ENCODE data around the gene TMC1.

Gene TMC1

DNA sequence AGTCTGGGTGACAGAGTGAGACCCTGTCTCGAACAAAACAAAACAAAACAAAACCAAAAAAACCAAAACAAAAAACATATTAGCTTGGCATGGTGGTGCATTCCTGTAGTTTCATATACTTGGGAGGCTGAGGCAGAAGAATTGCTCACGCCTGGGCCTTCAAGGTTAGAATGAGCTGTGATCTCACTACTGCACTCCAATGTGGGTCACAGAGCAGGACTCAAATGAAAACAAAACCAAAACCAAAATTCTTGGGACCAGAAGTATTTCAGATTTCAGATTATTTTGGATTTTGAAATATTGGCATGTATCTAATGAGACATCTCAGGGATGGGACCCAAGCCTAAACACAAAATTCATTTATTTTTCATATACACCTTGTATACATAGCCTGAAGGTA lies 80.2 kb downstream of the TMC1 start:
- Histone ChIP-seq H3K27me3 (ENCODE audit: control insufficient read depth, insufficient read depth, low read length) (no peaks in the 10 kb centered on the region), H3K4me1 (ENCODE audit: control insufficient read depth, insufficient read depth, low read length) (no peaks in the 10 kb centered on the region), H3K9ac (ENCODE audit: low read length) (no peak overlapping the region), H3K4me3 (ENCODE audit: low read length) (no peak overlapping the region), H3K36me3 (ENCODE audit: control insufficient read depth, insufficient read depth, low read length) (no peaks in the 10 kb centered on the region), H3K27ac (ENCODE audit: low read depth, low read length) (no peak overlapping the region)

DNA sequence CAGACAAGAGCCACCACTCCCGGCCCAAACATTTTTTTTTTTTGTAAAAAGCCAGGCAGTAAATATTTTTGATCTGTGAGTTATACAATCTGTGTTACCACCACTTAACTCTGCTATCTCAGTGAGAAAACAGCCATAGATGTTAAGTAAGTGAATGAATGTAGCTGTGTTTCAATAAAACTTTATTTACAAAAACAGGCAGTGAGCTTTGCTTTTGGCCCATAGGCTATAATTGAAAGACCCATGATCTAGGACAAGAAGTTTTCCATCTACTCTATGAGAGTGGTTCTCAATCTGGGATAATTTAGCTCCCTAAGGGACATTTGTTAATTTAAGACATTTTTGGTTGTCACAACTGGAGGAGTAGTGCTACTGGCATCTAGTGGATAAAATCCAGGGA lies 91.0 kb downstream of the TMC1 start:
- Histone ChIP-seq H3K27me3 (ENCODE audit: control insufficient read depth, insufficient read depth, low read length) (no peaks in the 10 kb centered on the region), H3K27ac (ENCODE audit: low read depth, low read length) (no peak overlapping the region), H3K9ac (ENCODE audit: low read length) (no peak overlapping the region), H3K4me3 (ENCODE audit: low read length) (no peak overlapping the region), H3K36me3 (ENCODE audit: control insufficient read depth, insufficient read depth, low read length) (no peaks in the 10 kb centered on the region), H3K4me1 (ENCODE audit: control insufficient read depth, insufficient read depth, low read length) (no peaks in the 10 kb centered on the region)

DNA sequence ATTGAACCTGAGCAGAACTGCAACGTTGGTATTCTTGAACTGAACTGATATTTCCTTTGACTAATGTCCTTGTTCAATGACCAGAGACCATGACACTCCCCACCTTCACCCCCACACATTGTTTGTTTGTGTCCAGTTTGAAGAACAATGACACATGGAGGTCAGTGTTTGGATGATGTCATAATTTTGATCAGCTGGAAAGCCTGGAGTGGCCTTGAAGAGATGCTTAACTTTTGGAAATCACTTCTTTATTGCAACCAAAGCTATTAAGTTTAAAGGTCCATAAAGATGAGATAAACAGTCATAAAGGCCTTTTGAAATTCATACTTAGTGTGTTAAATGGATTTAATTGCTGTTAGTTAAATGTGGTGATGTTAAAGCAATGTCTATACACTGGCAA lies 92.7 kb downstream of the TMC1 start:
- Histone ChIP-seq H3K4me1 (ENCODE audit: control insufficient read depth, insufficient read depth, low read length) (no peaks in the 10 kb centered on the region), H3K36me3 (ENCODE audit: control insufficient read depth, insufficient read depth, low read length) (no peaks in the 10 kb centered on the region), H3K27ac (ENCODE audit: low read depth, low read length) (no peak overlapping the region), H3K4me3 (ENCODE audit: low read length) (no peak overlapping the region), H3K27me3 (ENCODE audit: control insufficient read depth, insufficient read depth, low read length) (no peaks in the 10 kb centered on the region), H3K9ac (ENCODE audit: low read length) (no peak overlapping the region)

DNA sequence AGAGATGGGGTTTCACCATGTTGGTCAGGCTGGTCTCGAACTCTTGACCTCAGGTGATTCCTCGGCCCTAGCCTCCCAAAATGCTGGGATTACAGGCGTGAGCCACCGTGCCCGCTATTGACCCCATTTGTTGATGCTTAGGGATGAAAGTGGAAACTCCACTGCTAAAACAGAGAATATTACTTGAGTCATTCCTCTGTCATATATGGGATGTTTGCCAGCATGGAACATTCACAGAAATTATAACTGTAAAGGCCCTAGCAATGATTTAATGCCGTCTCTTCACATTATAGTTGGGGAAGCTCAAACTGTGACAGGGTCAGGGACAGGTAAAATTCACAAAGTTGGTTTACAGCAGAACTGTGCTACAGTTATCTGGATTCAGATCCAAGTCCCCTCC lies 94.5 kb downstream of the TMC1 start:
- Histone ChIP-seq H3K9ac (ENCODE audit: low read length) (no peak overlapping the region), H3K36me3 (ENCODE audit: control insufficient read depth, insufficient read depth, low read length) (no peaks in the 10 kb centered on the region), H3K27me3 (ENCODE audit: control insufficient read depth, insufficient read depth, low read length) (no peaks in the 10 kb centered on the region), H3K4me1 (ENCODE audit: control insufficient read depth, insufficient read depth, low read length) (no peaks in the 10 kb centered on the region), H3K27ac (ENCODE audit: low read depth, low read length) (no peak overlapping the region), H3K4me3 (ENCODE audit: low read length) (no peak overlapping the region)

DNA sequence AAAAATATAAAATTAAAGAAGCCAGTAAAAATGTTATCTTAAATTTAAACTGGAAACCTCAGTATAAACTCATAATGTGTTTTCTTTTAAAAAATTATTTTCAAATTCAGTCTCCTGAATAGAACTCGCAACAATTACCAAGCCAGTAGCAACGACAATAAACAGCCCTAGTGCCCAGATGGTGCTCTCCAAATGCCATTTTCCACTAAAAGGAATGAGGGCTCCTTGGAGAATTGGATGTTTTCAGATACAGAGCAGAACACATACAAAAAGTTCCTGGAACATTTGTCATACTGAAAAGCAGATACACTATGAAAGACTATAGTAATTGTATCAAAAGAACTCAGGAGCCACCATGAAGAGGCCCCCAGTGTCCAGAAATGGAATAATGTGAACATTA lies 97.4 kb downstream of the TMC1 start:
- H3K9ac ChIP-seq (ENCODE audit: low read length): no peak overlapping the region
- no peak overlapping the region for H3K4me3 ChIP-seq (ENCODE audit: low read length)
- no peaks in the 10 kb centered on the region for H3K36me3 ChIP-seq (ENCODE audit: control insufficient read depth, insufficient read depth, low read length)
- no peaks in the 10 kb centered on the region for H3K4me1 ChIP-seq (ENCODE audit: control insufficient read depth, insufficient read depth, low read length)
- H3K27me3 ChIP-seq (ENCODE audit: control insufficient read depth, insufficient read depth, low read length): no peaks in the 10 kb centered on the region
- H3K27ac ChIP-seq (ENCODE audit: low read depth, low read length): no peak overlapping the region

DNA sequence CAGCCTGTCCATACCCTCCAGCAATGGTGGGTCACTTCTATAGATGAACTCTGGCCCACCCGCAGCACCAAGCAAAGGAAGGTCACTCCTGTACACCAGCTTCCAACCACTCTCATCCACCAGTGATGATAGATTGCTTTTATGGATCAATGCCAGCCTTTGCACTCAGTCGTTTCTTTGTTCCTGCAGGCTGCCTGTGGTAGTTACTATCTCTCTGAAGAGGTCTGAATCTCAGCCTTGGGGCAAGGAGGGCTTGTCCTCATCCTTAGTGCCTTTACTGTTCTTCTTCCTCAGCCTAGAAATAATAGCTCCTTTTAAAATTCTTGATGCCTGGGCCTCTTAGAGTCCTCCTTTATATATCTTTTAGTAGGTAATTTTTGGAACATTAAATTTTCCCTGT lies 100.8 kb downstream of the TMC1 start:
- H3K27me3 ChIP-seq (ENCODE audit: control insufficient read depth, insufficient read depth, low read length): no peaks in the 10 kb centered on the region
- H3K36me3 ChIP-seq (ENCODE audit: control insufficient read depth, insufficient read depth, low read length): no peaks in the 10 kb centered on the region
- H3K9ac ChIP-seq (ENCODE audit: low read length): no peak overlapping the region
- H3K4me1 ChIP-seq (ENCODE audit: control insufficient read depth, insufficient read depth, low read length): no peaks in the 10 kb centered on the region
- no peak overlapping the region for H3K27ac ChIP-seq (ENCODE audit: low read depth, low read length)
- no peak overlapping the region for H3K4me3 ChIP-seq (ENCODE audit: low read length)

DNA sequence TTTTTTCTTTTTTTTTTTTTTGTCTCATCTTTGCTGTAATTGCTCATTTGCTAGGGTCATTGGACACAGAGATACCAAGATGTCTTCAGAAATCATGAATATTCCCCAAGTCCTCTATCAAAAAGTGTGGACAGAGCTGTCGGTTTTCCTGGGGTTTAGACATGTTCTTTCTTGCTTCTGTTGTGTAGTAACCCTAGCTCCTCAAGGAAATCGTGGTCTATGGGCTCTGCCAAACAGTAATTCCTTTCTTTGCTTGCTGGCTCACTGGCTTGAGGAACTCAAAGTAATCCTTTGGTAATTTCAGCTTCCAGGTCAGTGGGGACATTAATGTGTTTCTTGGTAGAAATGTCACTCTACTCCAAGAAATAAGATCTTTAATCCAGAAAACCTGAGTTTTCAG lies 101.7 kb downstream of the TMC1 start:
- no peak overlapping the region for H3K9ac ChIP-seq (ENCODE audit: low read length)
- no peaks in the 10 kb centered on the region for H3K27me3 ChIP-seq (ENCODE audit: control insufficient read depth, insufficient read depth, low read length)
- H3K4me1 ChIP-seq (ENCODE audit: control insufficient read depth, insufficient read depth, low read length): no peaks in the 10 kb centered on the region
- no peaks in the 10 kb centered on the region for H3K36me3 ChIP-seq (ENCODE audit: control insufficient read depth, insufficient read depth, low read length)
- no peak overlapping the region for H3K27ac ChIP-seq (ENCODE audit: low read depth, low read length)
- H3K4me3 ChIP-seq (ENCODE audit: low read length): no peak overlapping the region

DNA sequence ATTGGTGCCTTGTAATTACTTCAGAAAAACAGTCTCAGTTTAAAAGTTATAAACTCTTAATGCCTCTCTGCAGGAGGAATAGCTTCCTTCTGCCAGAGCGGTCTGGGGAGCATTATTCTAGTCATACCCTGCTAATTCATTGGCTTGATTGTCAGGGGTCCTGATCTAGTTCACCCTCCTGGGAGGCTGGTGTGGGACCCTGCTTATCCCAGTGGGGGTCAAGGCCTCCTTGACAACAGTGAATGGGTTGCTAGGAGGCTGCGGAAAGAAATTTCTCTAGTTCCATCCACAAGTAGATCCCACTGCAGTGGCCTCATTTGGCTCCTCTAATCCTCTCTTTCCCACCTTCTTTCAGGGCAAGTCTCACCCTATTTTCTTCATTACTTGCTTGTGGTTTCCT lies 105.7 kb downstream of the TMC1 start:
- no peaks in the 10 kb centered on the region for H3K27me3 ChIP-seq (ENCODE audit: control insufficient read depth, insufficient read depth, low read length)
- no peak overlapping the region for H3K27ac ChIP-seq (ENCODE audit: low read depth, low read length)
- no peak overlapping the region for H3K9ac ChIP-seq (ENCODE audit: low read length)
- H3K4me1 ChIP-seq (ENCODE audit: control insufficient read depth, insufficient read depth, low read length): no peaks in the 10 kb centered on the region
- H3K36me3 ChIP-seq (ENCODE audit: control insufficient read depth, insufficient read depth, low read length): no peaks in the 10 kb centered on the region
- H3K4me3 ChIP-seq (ENCODE audit: low read length): no peak overlapping the region

DNA sequence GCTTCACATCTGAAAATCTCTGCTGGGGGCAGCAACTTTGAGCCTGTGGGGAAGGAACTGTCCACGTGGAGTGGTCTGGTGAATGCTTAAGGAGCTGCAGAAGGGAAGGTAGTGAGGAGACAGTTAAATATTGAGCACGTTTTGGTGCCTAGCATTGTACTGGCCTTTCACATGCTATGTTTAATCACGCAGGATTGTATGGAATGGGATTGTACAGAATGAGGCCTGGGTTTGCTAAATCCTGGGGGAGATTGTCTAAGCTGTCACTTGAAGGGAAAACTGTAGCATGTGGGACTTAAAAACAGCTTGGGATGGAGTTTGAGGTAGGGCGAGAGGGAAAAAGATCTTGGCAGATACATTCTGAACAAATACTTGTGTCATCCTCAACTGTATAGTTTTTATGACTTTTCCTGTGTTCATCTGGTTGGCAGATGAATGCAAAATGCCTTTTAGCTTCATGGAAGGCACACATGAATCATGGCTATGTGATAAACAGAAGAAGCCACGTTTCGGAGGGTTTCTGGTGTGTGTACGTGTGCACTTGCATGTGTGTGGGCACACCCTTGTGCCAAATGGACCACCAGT lies 106.6 kb downstream of the TMC1 start:
- Histone ChIP-seq H3K4me3 (ENCODE audit: low read length) (no peak overlapping the region), H3K4me1 (ENCODE audit: control insufficient read depth, insufficient read depth, low read length) (no peaks in the 10 kb centered on the region), H3K36me3 (ENCODE audit: control insufficient read depth, insufficient read depth, low read length) (no peaks in the 10 kb centered on the region), H3K27ac (ENCODE audit: low read depth, low read length) (no peak overlapping the region), H3K27me3 (ENCODE audit: control insufficient read depth, insufficient read depth, low read length) (no peaks in the 10 kb centered on the region), H3K9ac (ENCODE audit: low read length) (no peak overlapping the region)

DNA sequence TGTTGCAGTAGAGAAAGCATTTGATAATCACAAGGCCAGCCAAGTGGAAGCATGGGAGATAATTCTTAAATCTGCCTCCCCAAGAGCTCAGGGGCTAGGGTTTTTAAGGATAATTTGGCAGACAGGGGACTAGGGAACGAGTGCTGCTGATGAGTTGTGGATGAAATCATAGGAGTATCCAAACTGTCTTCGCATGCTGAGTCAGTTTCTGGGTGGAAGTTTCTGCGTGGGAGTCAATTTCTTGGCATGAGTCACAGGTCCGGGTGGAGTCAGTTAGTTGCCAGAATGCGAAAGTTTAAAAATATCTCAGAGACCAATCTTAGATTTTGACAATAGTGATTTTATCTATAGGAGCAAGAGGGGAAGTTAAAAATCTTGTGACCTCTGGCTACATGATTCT lies 112.6 kb downstream of the TMC1 start:
- H3K4me3 ChIP-seq (ENCODE audit: low read length): no peak overlapping the region
- no peaks in the 10 kb centered on the region for H3K27me3 ChIP-seq (ENCODE audit: control insufficient read depth, insufficient read depth, low read length)
- H3K9ac ChIP-seq (ENCODE audit: low read length): no peak overlapping the region
- no peaks in the 10 kb centered on the region for H3K36me3 ChIP-seq (ENCODE audit: control insufficient read depth, insufficient read depth, low read length)
- no peaks in the 10 kb centered on the region for H3K4me1 ChIP-seq (ENCODE audit: control insufficient read depth, insufficient read depth, low read length)
- H3K27ac ChIP-seq (ENCODE audit: low read depth, low read length): no peak overlapping the region

DNA sequence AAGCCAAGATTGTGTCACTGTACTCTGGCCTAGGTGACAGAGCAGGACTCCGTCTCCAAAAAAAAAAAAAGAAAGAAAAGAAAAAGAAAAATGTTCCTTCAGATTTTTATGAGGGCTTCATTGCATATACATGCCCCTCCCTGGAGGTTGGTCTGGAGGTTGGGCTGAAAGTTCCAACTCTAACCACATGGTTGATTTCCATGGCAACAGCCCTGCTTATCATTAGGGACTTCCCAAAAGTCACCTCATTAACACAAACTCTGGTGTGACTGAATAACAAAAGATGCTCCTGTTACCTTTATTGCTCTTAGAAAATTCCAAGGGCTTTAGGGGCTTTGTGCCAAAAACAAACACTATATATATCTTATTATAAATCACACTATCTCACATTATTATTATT lies 113.8 kb downstream of the TMC1 start:
- H3K9ac ChIP-seq (ENCODE audit: low read length): no peak overlapping the region
- no peaks in the 10 kb centered on the region for H3K36me3 ChIP-seq (ENCODE audit: control insufficient read depth, insufficient read depth, low read length)
- H3K27me3 ChIP-seq (ENCODE audit: control insufficient read depth, insufficient read depth, low read length): no peaks in the 10 kb centered on the region
- no peak overlapping the region for H3K27ac ChIP-seq (ENCODE audit: low read depth, low read length)
- no peak overlapping the region for H3K4me3 ChIP-seq (ENCODE audit: low read length)
- H3K4me1 ChIP-seq (ENCODE audit: control insufficient read depth, insufficient read depth, low read length): no peaks in the 10 kb centered on the region

DNA sequence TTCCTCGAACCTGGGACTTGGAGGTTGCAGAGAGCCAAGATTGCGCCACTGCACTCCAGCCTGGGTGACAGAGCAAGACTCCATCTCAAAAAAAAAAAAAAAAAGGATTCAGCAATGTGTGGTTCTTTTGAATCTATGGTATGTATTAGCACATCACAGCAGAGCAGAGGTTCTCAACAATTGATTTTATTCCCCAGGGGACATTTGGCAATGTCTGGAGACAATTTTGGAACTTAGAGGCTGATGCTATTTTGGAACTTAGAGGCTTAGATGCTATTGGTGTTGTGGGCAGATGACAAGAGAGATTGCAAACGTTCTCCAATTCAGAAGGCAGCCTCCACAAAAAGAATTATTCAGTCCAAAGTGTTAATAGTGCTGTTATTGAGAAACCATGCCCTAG lies 115.2 kb downstream of the TMC1 start:
- no peak overlapping the region for H3K27ac ChIP-seq (ENCODE audit: low read depth, low read length)
- no peak overlapping the region for H3K9ac ChIP-seq (ENCODE audit: low read length)
- H3K27me3 ChIP-seq (ENCODE audit: control insufficient read depth, insufficient read depth, low read length): no peaks in the 10 kb centered on the region
- no peaks in the 10 kb centered on the region for H3K4me1 ChIP-seq (ENCODE audit: control insufficient read depth, insufficient read depth, low read length)
- no peaks in the 10 kb centered on the region for H3K36me3 ChIP-seq (ENCODE audit: control insufficient read depth, insufficient read depth, low read length)
- no peak overlapping the region for H3K4me3 ChIP-seq (ENCODE audit: low read length)

DNA sequence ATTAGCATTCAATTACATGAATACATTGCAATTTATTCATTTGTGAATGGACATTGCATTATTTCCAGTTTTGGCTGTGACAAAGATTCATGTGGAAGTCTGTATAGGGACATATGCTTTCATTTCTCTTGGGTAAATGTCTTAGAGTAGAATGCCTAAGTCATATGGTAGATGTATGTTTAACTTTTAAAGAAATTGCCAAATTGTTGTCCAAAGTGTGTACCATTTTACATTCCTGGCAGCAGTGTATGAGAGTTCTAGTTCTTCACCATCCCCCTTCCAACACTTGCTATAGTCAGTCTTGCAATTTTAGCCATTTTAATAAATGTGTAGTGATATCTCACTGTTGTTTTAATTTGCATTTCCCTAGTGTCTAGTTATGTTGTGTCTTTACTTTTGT lies 122.2 kb downstream of the TMC1 start:
- Histone ChIP-seq H3K4me3 (ENCODE audit: low read length) (no peak overlapping the region), H3K36me3 (ENCODE audit: control insufficient read depth, insufficient read depth, low read length) (no peaks in the 10 kb centered on the region), H3K9ac (ENCODE audit: low read length) (no peak overlapping the region), H3K27me3 (ENCODE audit: control insufficient read depth, insufficient read depth, low read length) (no peaks in the 10 kb centered on the region), H3K4me1 (ENCODE audit: control insufficient read depth, insufficient read depth, low read length) (no peaks in the 10 kb centered on the region), H3K27ac (ENCODE audit: low read depth, low read length) (no peak overlapping the region)

All from rectal smooth muscle tissue (tissue), 1 donor.